Measurements from ENCODE around the gene SPSB3.
A peak's percentile ranks its signal among the peaks of the same experiment; 100 is the strongest.

The SPSB3 gene

GRCh38 chr16:1780677-1781072 lies 1.7 kb downstream of the SPSB3 start:
- Histone ChIP-seq H3K27me3 (ENCODE audit: insufficient read depth, low read depth, severe bottlenecking) (no peaks in the 10 kb centered on the region), H3K36me3 (peaks cover 66% of the 10 kb centered on the region), H3K27ac (no peak overlapping the region), H3K4me3 (ENCODE audit: low read depth, low read length) (no peak overlapping the region), H3K9me3 (ENCODE audit: severe bottlenecking) (no peaks in the 10 kb centered on the region)
- TF ChIP-seq, protein P1, sequence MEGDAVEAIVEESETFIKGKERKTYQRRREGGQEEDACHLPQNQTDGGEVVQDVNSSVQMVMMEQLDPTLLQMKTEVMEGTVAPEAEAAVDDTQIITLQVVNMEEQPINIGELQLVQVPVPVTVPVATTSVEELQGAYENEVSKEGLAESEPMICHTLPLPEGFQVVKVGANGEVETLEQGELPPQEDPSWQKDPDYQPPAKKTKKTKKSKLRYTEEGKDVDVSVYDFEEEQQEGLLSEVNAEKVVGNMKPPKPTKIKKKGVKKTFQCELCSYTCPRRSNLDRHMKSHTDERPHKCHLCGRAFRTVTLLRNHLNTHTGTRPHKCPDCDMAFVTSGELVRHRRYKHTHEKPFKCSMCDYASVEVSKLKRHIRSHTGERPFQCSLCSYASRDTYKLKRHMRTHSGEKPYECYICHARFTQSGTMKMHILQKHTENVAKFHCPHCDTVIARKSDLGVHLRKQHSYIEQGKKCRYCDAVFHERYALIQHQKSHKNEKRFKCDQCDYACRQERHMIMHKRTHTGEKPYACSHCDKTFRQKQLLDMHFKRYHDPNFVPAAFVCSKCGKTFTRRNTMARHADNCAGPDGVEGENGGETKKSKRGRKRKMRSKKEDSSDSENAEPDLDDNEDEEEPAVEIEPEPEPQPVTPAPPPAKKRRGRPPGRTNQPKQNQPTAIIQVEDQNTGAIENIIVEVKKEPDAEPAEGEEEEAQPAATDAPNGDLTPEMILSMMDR (IDR thresholded peaks at IDR 0.05; ENCODE audit: low read depth, low read length), result no peak
- DNase-seq, result no peak

GRCh38 chr16:1779741-1780676 lies 2.4 kb downstream of the SPSB3 start:
- Histone ChIP-seq H3K36me3 (peaks cover 68% of the 10 kb centered on the region), H3K27me3 (ENCODE audit: insufficient read depth, low read depth, severe bottlenecking) (no peaks in the 10 kb centered on the region), H3K9me3 (ENCODE audit: severe bottlenecking) (no peaks in the 10 kb centered on the region), H3K4me3 (ENCODE audit: low read depth, low read length) (no peak overlapping the region), H3K27ac (0 out of 2 replicates have a peak overlapping the region, but pooled peaks have one; percentile 9)
- DNase-seq, result no peak
- TF ChIP-seq, protein P1 (IDR thresholded peaks at IDR 0.05; ENCODE audit: low read depth, low read length), result no peak

DNA sequence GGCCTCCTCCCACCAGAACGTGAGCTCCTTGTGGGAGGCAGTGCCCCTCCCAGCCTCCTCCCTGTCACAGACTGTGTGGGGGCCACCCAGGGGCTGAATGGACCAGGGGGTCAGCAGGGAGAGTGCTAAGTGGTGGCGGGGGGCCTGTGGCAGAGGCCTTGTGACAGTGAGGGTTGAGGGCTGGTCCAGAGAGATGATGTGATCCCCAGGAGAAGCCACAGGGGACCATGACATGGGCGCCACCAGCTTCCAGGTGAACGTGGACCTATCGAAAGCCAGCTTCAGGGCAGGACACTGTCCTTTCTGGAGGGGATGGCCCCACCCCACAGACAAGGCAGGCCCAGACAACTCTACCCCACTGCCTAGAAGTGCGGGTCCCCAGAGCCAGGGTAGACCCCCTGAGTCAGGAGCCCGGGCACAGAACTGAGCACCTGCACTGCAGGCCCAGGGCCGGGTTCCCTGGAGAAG lies 3.1 kb downstream of the SPSB3 start:
- Histone ChIP-seq H3K27ac (0 out of 2 replicates have a peak overlapping the region, but pooled peaks have one; percentile 9), H3K27me3 (ENCODE audit: insufficient read depth, low read depth, severe bottlenecking) (no peaks in the 10 kb centered on the region), H3K36me3 (peaks cover 63% of the 10 kb centered on the region), H3K9me3 (ENCODE audit: severe bottlenecking) (no peaks in the 10 kb centered on the region), H3K4me3 (ENCODE audit: low read depth, low read length) (no peak overlapping the region)
- no peak for DNase-seq
- TF ChIP-seq, protein P1 (IDR thresholded peaks at IDR 0.05; ENCODE audit: low read depth, low read length), result no peak

DNA sequence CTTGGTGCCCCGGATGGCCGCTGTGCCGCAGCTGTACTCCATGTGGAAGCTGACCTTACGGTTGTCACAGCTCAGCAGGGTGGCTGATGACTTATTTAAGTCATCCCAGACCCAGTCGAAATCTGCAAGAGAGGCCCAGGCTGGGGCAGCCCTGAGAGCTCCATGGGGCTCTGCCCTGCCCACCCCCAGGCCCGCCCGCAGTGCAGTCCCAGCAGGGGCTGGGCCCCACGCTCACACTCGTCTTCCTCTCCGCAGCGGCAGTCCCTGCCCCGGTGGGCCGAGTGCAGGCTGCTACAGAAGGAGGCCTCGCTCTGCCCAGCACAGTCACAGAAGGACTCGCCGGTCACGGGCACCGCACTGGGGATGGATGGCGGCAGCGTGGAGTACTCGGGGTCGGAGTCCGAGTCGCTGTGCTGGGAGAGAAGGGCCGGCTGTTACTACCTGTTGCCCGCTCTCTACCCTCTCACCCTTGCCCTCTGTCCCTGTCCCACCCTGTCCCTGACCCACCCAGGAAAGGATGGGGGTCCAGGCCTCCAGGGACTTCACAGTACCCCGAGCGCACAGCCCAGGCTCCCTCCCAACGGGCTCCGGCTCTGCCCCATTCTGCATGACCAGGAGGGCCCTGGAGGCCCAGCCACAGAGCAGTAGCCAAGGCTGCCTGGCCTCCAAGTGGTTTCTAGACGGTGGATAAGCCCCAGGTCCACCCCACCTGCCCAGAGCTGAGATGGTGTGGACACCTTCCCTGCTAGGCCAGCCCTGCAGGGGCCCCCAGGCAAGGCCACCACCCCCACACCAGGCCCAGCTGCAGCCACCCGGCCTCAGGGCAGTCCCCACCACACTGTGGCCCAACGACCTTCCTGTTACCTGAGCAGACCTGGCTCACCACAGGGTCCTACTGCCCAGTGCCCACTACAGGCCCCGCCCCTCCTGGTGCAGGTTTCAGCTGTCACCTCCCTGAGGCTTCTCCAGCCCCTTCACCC lies 3.9 kb downstream of the SPSB3 start:
- H3K27ac ChIP-seq, result peak overlapping the region; percentile 22
- no peak overlapping the region for H3K4me3 ChIP-seq (ENCODE audit: low read depth, low read length)
- DNase-seq, result no peak
- no peaks in the 10 kb centered on the region for H3K9me3 ChIP-seq (ENCODE audit: severe bottlenecking)
- H3K36me3 ChIP-seq, result peaks cover 60% of the 10 kb centered on the region
- no peaks in the 10 kb centered on the region for H3K27me3 ChIP-seq (ENCODE audit: insufficient read depth, low read depth, severe bottlenecking)
- TF ChIP-seq, protein P1 (IDR thresholded peaks at IDR 0.05; ENCODE audit: low read depth, low read length), result no peak

- H3K27me3 ChIP-seq (ENCODE audit: insufficient read depth, low read depth, severe bottlenecking), result no peaks in the 10 kb centered on the region
- no peak for DNase-seq
- peaks cover 62% of the 10 kb centered on the region for H3K36me3 ChIP-seq
- H3K27ac ChIP-seq, result peak overlapping the region; percentile 32
- H3K4me3 ChIP-seq (ENCODE audit: low read depth, low read length), result no peak overlapping the region
- TF ChIP-seq, protein P1 (IDR thresholded peaks at IDR 0.05; ENCODE audit: low read depth, low read length), result no peak
- no peaks in the 10 kb centered on the region for H3K9me3 ChIP-seq (ENCODE audit: severe bottlenecking)
These were observed 4.8 kb downstream of the SPSB3 start for GRCh38 chr16:1777375-1778199.
